Endothelial cell of umbilical vein (primary cell): Measurements from ENCODE around the gene TMEM266. TPM values are rescaled to one million over a fixed set of nuclear protein-coding genes. Genes with fewer than 3 reads are reported as not detected.

Experiments used
- BruUV-seq: library from RNA; stranded (reverse); fragments of 400-500 nt; replicated peaks from 2 replicates; lab custom pipeline; 2021; lab: Mats Ljungman, UMichigan
- CTCF ChIA-PET: fragments of 300-600, 350-600 bp; sonication (Branson Sonifier 250); formaldehyde crosslinking; loops from one replicate; lab custom pipeline; 2021; ENCODE audit warnings: antibody characterized with exemption, inconsistent platforms; lab: Charles Lee
- POLR2A ChIA-PET: fragments of 300-600, 350-600 bp; sonication (Branson Sonifier 250); formaldehyde crosslinking; loops from one replicate; lab custom pipeline; 2021; ENCODE audit warnings: antibody characterized with exemption, inconsistent platforms; lab: Charles Lee
- DNase-seq: peaks from one replicate; pipeline ENCODE4 v3.0.0-alpha.2; 2011; ENCODE audit warnings: low read depth, low spot score
- FAIRE-seq: peaks from 2 replicates; lab custom pipeline; 2011; peaks lifted over from hg19 to GRCh38; lab: Jason Lieb, UNC
- H2AFZ ChIP-seq: 2 replicates; pipeline ENCODE4 v1.6.0; 2012; ENCODE audit warnings: low read depth, low read length, control low read depth, inconsistent platforms
- H3K27ac ChIP-seq: 2 replicates; pipeline ENCODE4 v1.5.1; 2011; ENCODE audit warnings: low read depth, mild to moderate bottlenecking, control low read depth, low read length, moderate library complexity; ENCODE audit not compliant: insufficient read depth
- H3K27me3 ChIP-seq, 2 experiments: 2 replicates each; pipeline versions ENCODE4 v1.6.0 to v1.6.1; 2011; ENCODE audit warnings: low read length in 2 of 2, mixed read lengths in 1 of 2; ENCODE audit not compliant: control insufficient read depth in 2 of 2, insufficient read depth in 2 of 2
- H3K36me3 ChIP-seq, 2 experiments: 2 replicates in 1 of 2; 3 replicates in 1 of 2; pipeline ENCODE4 v1.5.1; 2011; ENCODE audit warnings: low read length in 2 of 2, mild to moderate bottlenecking in 1 of 2, moderate library complexity in 1 of 2; ENCODE audit not compliant: control insufficient read depth in 2 of 2, insufficient read depth in 2 of 2; ENCODE audit errors: extremely low read depth in 1 of 2
- H3K4me1 ChIP-seq: 3 replicates; pipeline ENCODE4 v1.5.1; 2011; ENCODE audit warnings: mild to moderate bottlenecking, low read length; ENCODE audit not compliant: control insufficient read depth, insufficient read depth; ENCODE audit errors: extremely low read depth
- H3K4me2 ChIP-seq: 2 replicates; pipeline ENCODE4 v1.6.1; 2011; ENCODE audit warnings: low read length, control low read depth, mixed read lengths; ENCODE audit not compliant: insufficient read depth
- H3K4me3 ChIP-seq, 3 experiments: fragments of 200-600 bp in 1 of 3; sonication (generic), shearing (Covaris generic) in 1 of 3; replicated peaks in 1 of 3; 2 replicates each; pipeline ENCODE4 v1.5.1; 2011 to 2016; ENCODE audit warnings: control low read depth in 3 of 3, low read length in 3 of 3, mild to moderate bottlenecking in 2 of 3, inconsistent platforms in 1 of 3, low read depth in 1 of 3, moderate library complexity in 1 of 3; ENCODE audit not compliant: insufficient read depth in 1 of 3
- H3K79me2 ChIP-seq: 2 replicates; pipeline ENCODE4 v1.6.0; 2012; ENCODE audit warnings: low read length, inconsistent platforms; ENCODE audit not compliant: control insufficient read depth, insufficient read depth
- H3K9ac ChIP-seq: replicated peaks from 2 replicates; pipeline ENCODE3; 2011; ENCODE audit warnings: low read length, control low read depth; ENCODE audit not compliant: insufficient read depth; ENCODE audit errors: extremely low read depth
- H3K9me1 ChIP-seq: replicated peaks from 3 replicates; pipeline ENCODE4 v1.6.0; 2011; ENCODE audit warnings: mild to moderate bottlenecking, low read length; ENCODE audit not compliant: control insufficient read depth, insufficient read depth; ENCODE audit errors: extremely low read depth
- H3K9me3 ChIP-seq: replicated peaks from 2 replicates; pipeline ENCODE4 v1.5.1; 2012; ENCODE audit warnings: low read length, inconsistent platforms; ENCODE audit not compliant: control insufficient read depth, insufficient read depth
- H4K20me1 ChIP-seq: replicated peaks from 2 replicates; pipeline ENCODE3; 2011; ENCODE audit warnings: mild to moderate bottlenecking, low read length; ENCODE audit not compliant: control insufficient read depth, insufficient read depth; ENCODE audit errors: extremely low read depth
- FOS ChIP-seq: IDR thresholded peaks from 2 replicates; pipeline ENCODE4 v1.6.1; 2011; ENCODE audit warnings: mild to moderate bottlenecking, low read length, moderate library complexity, borderline replicate concordance; ENCODE audit not compliant: insufficient read depth
- JUN ChIP-seq: IDR thresholded peaks from 2 replicates; pipeline ENCODE4 v1.6.1; 2011; ENCODE audit warnings: borderline replicate concordance, low read depth; ENCODE audit not compliant: insufficient read length, insufficient read depth
- MYC ChIP-seq: IDR thresholded peaks from one replicate; pipeline ENCODE4 v1.6.1; 2011; ENCODE audit warnings: mild to moderate bottlenecking, low read depth, low read length
- POLR2A ChIP-seq: IDR thresholded peaks from 2 replicates; pipeline ENCODE4 v1.6.1; 2012; ENCODE audit warnings: low read depth, mild to moderate bottlenecking, control low read depth, low read length
- POLR2AphosphoS5 ChIP-seq: IDR thresholded peaks from 2 replicates; pipeline ENCODE4 v1.6.1; 2012; ENCODE audit warnings: low read depth, mild to moderate bottlenecking, control low read depth, low read length, moderate library complexity; ENCODE audit not compliant: insufficient read depth
- dilution Hi-C: fragments of 300-500 bp; cut with MboI; formaldehyde crosslinking; loops from one replicate; pipeline ENCODE4 v1.15.0; 2019; ENCODE audit warnings: low sequenced_read_pairs; ENCODE audit not compliant: extremely low pct_ligation_motif_present
- intact Hi-C: fragments of 100-400 bp; cut with micrococcal nuclease; formaldehyde crosslinking; loops from one replicate; pipeline ENCODE4 v1.10.0; 2022
- polyA plus RNA-seq, 4 experiments: library from polyadenylated mRNA; depleted of rRNA in 3 of 4; stranded (reverse) in 3 of 4; unstranded in 1 of 4; fragments of >200 nt; gene quantifications; 2 replicates each; pipeline versions ENCODE4 v1.2.1 to v1.2.3, GENCODE V29; 2011 to 2012; ENCODE audit warnings: missing spikeins in 1 of 4
- total RNA-seq: library from RNA; stranded (reverse); gene quantifications from 2 replicates; pipeline ENCODE4 v1.2.3, GENCODE V29; 2021
- TF ChIP-seq, protein P1 (sequence below): IDR thresholded peaks from 2 replicates; pipeline ENCODE4 v1.6.1; 2011; ENCODE audit not compliant: insufficient read depth, insufficient read length
- TF ChIP-seq, protein P2 (sequence below), 2 donors: IDR thresholded peaks; 1 replicate in 1 of 2; 2 replicates in 1 of 2; pipeline ENCODE4 v1.5.1; 2011; ENCODE audit warnings: low read length in 2 of 2, mild to moderate bottlenecking in 2 of 2, moderate library complexity in 2 of 2, control low read depth in 1 of 2, inconsistent platforms in 1 of 2, low read depth in 1 of 2; ENCODE audit not compliant: insufficient read depth in 1 of 2; ENCODE audit errors: extremely low read depth in 1 of 2

TMEM266 gene
- total and polyA plus RNA-seq, 2 donors (not counting 3 experiments of a cell fraction or from before 2014, with no cell fraction given) = not detected

DNA sequence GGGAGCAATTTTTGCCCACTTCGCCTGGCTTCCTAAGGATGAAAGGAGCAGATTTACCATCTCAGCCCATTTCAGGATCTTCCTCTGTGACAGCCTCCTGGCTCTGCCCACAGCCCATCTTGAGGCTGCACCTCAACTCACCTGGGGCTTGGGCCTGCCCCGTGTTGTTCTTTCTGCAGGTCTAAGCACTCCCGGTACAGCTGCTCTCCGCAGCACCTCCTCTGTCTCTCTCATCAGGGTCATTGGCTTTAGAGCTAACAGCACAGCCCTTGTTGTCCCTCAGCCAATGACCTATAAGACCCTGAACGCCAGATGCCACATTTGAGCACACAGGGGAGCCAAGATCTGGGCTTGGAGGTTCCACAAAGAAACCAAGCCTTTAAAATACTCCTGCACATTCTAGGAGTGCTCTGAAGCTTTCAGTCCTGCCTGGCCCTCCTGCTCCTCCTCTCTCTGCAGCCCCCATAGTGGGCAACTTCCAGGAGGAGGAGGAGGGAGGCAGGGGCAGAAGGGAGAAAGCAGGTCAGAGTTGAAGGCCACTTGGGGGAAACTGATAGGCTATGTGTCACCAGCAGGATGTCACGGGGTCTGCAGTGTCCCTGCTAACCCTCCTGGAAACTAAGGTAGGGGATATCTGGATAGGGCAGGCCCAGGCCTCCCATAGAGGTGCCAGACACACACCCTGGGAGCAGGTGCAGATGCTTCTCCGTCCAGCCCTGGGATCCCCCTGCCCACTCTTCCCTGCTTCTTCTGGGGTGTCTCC lies 135.9 kb downstream of the TMEM266 start:
- H3K27ac ChIP-seq = no peak overlapping the region
- intact Hi-C loops (loop anchor here (5.0 kb wide), 1 partner anchor 82 kb away; no protein-coding TSS in a partner anchor), dilution Hi-C loops (no loop called here)
- no peak overlapping the region for H3K4me3 ChIP-seq
- no peak for DNase-seq
- CTCF ChIA-PET = interaction anchor here (1.2 to 2.3 kb wide), 7 partner anchors 9 to 670 kb away, joined by 3 to 17 read pairs (median 7); no protein-coding TSS in a partner anchor
- POLR2A ChIA-PET = no interaction called here
- H3K36me3 ChIP-seq = no peaks in the 10 kb centered on the region
- no peak overlapping the region for H3K4me2 ChIP-seq
- H3K27me3 ChIP-seq = peaks cover 0 to 2% of the 10 kb centered on the region in 2 experiments
- no peaks in the 10 kb centered on the region for H3K9me3 ChIP-seq
- H4K20me1 ChIP-seq = no peaks in the 10 kb centered on the region
- no peaks in the 10 kb centered on the region for H3K79me2 ChIP-seq
- TF ChIP-seq, protein P1, sequence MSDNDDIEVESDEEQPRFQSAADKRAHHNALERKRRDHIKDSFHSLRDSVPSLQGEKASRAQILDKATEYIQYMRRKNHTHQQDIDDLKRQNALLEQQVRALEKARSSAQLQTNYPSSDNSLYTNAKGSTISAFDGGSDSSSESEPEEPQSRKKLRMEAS = no peak
- TF ChIP-seq MYC (no peak), POLR2A (no peak), FOS (no peak), JUN (no peak), POLR2AphosphoS5 (no peak)
- TF ChIP-seq, protein P2, sequence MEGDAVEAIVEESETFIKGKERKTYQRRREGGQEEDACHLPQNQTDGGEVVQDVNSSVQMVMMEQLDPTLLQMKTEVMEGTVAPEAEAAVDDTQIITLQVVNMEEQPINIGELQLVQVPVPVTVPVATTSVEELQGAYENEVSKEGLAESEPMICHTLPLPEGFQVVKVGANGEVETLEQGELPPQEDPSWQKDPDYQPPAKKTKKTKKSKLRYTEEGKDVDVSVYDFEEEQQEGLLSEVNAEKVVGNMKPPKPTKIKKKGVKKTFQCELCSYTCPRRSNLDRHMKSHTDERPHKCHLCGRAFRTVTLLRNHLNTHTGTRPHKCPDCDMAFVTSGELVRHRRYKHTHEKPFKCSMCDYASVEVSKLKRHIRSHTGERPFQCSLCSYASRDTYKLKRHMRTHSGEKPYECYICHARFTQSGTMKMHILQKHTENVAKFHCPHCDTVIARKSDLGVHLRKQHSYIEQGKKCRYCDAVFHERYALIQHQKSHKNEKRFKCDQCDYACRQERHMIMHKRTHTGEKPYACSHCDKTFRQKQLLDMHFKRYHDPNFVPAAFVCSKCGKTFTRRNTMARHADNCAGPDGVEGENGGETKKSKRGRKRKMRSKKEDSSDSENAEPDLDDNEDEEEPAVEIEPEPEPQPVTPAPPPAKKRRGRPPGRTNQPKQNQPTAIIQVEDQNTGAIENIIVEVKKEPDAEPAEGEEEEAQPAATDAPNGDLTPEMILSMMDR (IDR thresholded peaks at IDR 0.05; ENCODE audit: extremely low read depth in 1 of 2, insufficient read depth in 1 of 2, low read depth in 1 of 2, low read length in 2 of 2) = no peak
- no peak for FAIRE-seq
- no peaks in the 10 kb centered on the region for H3K9me1 ChIP-seq
- no peak overlapping the region for H2AFZ ChIP-seq
- H3K9ac ChIP-seq = no peak overlapping the region
- BruUV-seq = no TSS peak
- peaks cover 14% of the 10 kb centered on the region for H3K4me1 ChIP-seq
